OCI-LY7 (cell line): ENCODE data around the gene MAN1A1.

Experiments used
- EZH2phosphoT487 ChIP-seq: fragments of 200-600 bp; sonication (generic); IDR thresholded peaks from 2 replicates; pipeline ENCODE4 v1.6.1; 2018; ENCODE audit warnings: low read depth, borderline replicate concordance, mild to moderate bottlenecking, mixed run types, antibody characterized with exemption, low read length, moderate library complexity, mixed read lengths
- TF ChIP-seq, protein P1 (sequence below): fragments of 200-600 bp; sonication (generic); conservative IDR thresholded peaks from 2 replicates; pipeline ENCODE4 v1.5.1; 2014; ENCODE audit warnings: mild to moderate bottlenecking, antibody characterized with exemption, low read length, moderate library complexity, mixed read lengths

GRCh38 chr6:119207971-119208725 lies 141.4 kb downstream of the MAN1A1 start:
- TF ChIP-seq EZH2phosphoT487, result no peak
- TF ChIP-seq, protein P1, sequence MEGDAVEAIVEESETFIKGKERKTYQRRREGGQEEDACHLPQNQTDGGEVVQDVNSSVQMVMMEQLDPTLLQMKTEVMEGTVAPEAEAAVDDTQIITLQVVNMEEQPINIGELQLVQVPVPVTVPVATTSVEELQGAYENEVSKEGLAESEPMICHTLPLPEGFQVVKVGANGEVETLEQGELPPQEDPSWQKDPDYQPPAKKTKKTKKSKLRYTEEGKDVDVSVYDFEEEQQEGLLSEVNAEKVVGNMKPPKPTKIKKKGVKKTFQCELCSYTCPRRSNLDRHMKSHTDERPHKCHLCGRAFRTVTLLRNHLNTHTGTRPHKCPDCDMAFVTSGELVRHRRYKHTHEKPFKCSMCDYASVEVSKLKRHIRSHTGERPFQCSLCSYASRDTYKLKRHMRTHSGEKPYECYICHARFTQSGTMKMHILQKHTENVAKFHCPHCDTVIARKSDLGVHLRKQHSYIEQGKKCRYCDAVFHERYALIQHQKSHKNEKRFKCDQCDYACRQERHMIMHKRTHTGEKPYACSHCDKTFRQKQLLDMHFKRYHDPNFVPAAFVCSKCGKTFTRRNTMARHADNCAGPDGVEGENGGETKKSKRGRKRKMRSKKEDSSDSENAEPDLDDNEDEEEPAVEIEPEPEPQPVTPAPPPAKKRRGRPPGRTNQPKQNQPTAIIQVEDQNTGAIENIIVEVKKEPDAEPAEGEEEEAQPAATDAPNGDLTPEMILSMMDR, result no peak
